ENCODE measurements around the gene PGC. TPM values are rescaled to one million over a fixed set of nuclear protein-coding genes. Genes with fewer than 3 reads are reported as not detected.

PGC gene
- total and polyA plus RNA-seq, 10 donors = 0.26 to 0.74 (median 0.48) TPM; not detected in 7

- WGBS, 5 donors = 96 to 98% (median 96%) methylated on average over 18 to 25 of the region's 25 CpGs
- Histone ChIP-seq H3K9me3 (no peaks in the 10 kb centered on the region), H3K36me3 (peaks cover 0 to 66% (median 52%) of the 10 kb centered on the region in 6 donors), H3K27ac (no peak overlapping the region), H3K4me1 (peaks cover 0 to 34% (median 12%) of the 10 kb centered on the region in 6 donors), H3K4me3 (no peak overlapping the region), H3K27me3 (replicated peaks in 1 of 7) (no peaks in the 10 kb centered on the region)
- DNase-seq = peak; percentile 72
- intact Hi-C loops (cut with DNase I; ENCODE audit: low total_unique reads) = no loop called here
- no peak for TF ChIP-seq POLR2A (IDR thresholded peaks at IDR 0.05)
- no peak for TF ChIP-seq CTCF (IDR thresholded peaks at IDR 0.05 in 8 of 11, conservative IDR thresholded peaks at IDR 0.05 in 3 of 11)
- peak; percentile 6 to 73 (median 42) for TF ChIP-seq POLR2AphosphoS5 (IDR thresholded peaks at IDR 0.05)
These were observed 56.5 kb downstream of the PGC start for GRCh38 chr6:41690541-41691330.

DNA sequence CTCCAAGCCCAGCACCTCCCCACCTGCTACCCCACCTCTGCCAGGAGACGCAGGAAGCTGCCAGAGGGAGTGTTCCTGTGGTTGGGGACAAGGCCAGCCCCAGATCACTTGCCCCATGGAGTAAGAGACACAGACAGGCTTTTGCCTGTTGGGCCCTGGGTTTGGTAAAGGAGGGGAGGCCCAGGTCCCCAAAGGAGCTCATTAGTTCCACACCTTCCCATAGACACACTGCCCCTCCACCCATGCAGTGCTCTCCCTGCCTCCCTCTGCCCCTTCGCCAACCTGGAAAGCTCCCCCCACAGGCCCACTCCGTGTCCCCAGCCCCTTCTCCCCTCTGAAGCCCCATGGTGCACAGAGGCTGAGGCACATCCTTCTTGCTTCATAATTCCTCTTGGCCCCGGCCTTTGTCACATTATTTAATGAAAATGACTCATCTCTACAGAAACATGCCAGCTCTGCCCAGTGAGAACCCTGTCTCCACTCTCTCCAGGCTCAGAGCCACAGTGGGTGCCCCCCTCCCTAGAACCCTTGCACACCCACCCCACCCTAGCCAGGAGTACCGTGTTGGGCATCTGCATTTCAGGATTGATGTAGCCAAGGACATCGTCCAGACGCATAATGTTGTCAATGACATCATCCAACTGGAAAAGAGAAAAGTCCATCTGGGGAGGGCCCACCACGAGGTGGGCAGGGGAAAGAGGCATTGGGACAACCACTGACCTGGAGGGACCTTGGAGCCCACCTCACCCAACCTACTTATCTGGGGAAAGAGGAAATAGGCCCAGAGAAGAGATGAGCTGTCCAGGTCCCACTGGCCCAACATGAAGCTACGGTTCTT, 57.8 kb downstream of the PGC start:
- Histone ChIP-seq H3K27me3 (replicated peaks in 1 of 7) (no peaks in the 10 kb centered on the region), H3K4me3 (no peak overlapping the region), H3K36me3 (peaks cover 0 to 75% (median 65%) of the 10 kb centered on the region in 6 donors), H3K4me1 (peaks cover 0 to 23% (median 2%) of the 10 kb centered on the region in 6 donors), H3K9me3 (no peaks in the 10 kb centered on the region), H3K27ac (no peak overlapping the region)
- TF ChIP-seq POLR2AphosphoS5 (IDR thresholded peaks at IDR 0.05) = no peak
- no peak for TF ChIP-seq CTCF (IDR thresholded peaks at IDR 0.05 in 8 of 11, conservative IDR thresholded peaks at IDR 0.05 in 3 of 11)
- no peak for TF ChIP-seq POLR2A (IDR thresholded peaks at IDR 0.05)
- intact Hi-C loops (cut with DNase I; ENCODE audit: low total_unique reads) = loop anchor here (10.0 kb wide), 1 partner anchor 45 kb away; the partner anchor contains the start of gene TFEB
- 78 to 90% (median 82%) methylated on average over 9 of the region's 9 CpGs for WGBS, 5 donors
- peak; percentile 61 for DNase-seq

GRCh38 chr6:41688256-41688965, 58.8 kb downstream of the PGC start:
- Histone ChIP-seq H3K36me3 (peaks cover 0 to 80% (median 68%) of the 10 kb centered on the region in 6 donors), H3K4me1 (peaks cover 4 to 23% (median 10%) of the 10 kb centered on the region in 6 donors), H3K27ac (peak overlapping the region in 1 of 8 donors; percentile 11), H3K9me3 (no peaks in the 10 kb centered on the region), H3K27me3 (replicated peaks in 1 of 7) (peaks cover 0 to under 1% (median 0%) of the 10 kb centered on the region in 7 donors), H3K4me3 (no peak overlapping the region)
- DNase-seq = peak; percentile 53
- WGBS, 5 donors = 85 to 93% (median 88%) methylated on average over 4 to 5 of the region's 5 CpGs
- intact Hi-C loops (cut with DNase I; ENCODE audit: low total_unique reads) = loop anchor here (10.0 kb wide), 1 partner anchor 46 kb away; the partner anchor contains the start of gene TFEB
- no peak for TF ChIP-seq CTCF (IDR thresholded peaks at IDR 0.05 in 8 of 11, conservative IDR thresholded peaks at IDR 0.05 in 3 of 11)
- no peak for TF ChIP-seq POLR2A (IDR thresholded peaks at IDR 0.05)
- TF ChIP-seq POLR2AphosphoS5 (IDR thresholded peaks at IDR 0.05) = no peak
